Activated CD4-positive, alpha-beta memory T cell treated with anti-CD3 and anti-CD28 coated beads, Interleukin-2, amount 10 ng/mL, durations not matched to agents 7 days and 5 days (primary cell): ENCODE results near the gene ELFN1. TPM values are rescaled to one million over a fixed set of nuclear protein-coding genes. Genes with fewer than 3 reads are reported as not detected.
"Not testable (repeated sequence)": the region's sequence is repeated elsewhere in the genome, so short reads cannot be mapped to it uniquely, and the experiment has no call there.

Source experiments
- CTCF ChIA-PET: fragments of 350-600 bp; sonication (Branson Sonifier 250); formaldehyde crosslinking; loops from one replicate; lab custom pipeline; 2021; ENCODE audit warnings: antibody characterized with exemption, inconsistent platforms; lab: Charles Lee
- POLR2A ChIA-PET: fragments of 350-600 bp; sonication (Branson Sonifier 250); formaldehyde crosslinking; loops from one replicate; lab custom pipeline; 2021; ENCODE audit warnings: antibody characterized with exemption; lab: Charles Lee
- DNase-seq: peaks from one replicate; pipeline ENCODE4 v3.0.0-alpha.2; 2020
- H3K27ac Mint-ChIP-seq: one replicate; pipeline ENCODE4 v1.8.0; 2021; ENCODE audit warnings: mild to moderate bottlenecking, mixed read lengths
- H3K27me3 Mint-ChIP-seq: one replicate; pipeline ENCODE4 v1.8.0; 2021; ENCODE audit warnings: mixed read lengths
- H3K36me3 Mint-ChIP-seq: one replicate; pipeline ENCODE4 v1.8.0; 2021; ENCODE audit warnings: low read depth, mixed read lengths
- H3K4me1 Mint-ChIP-seq: one replicate; pipeline ENCODE4 v1.8.0; 2021; ENCODE audit warnings: mixed read lengths
- H3K4me3 Mint-ChIP-seq: one replicate; pipeline ENCODE4 v1.8.0; 2021; ENCODE audit warnings: mild to moderate bottlenecking, mixed read lengths
- H3K9me3 Mint-ChIP-seq: one replicate; pipeline ENCODE4 v1.8.0; 2021; ENCODE audit warnings: mixed read lengths
- total RNA-seq, 2 experiments: library from RNA; stranded (reverse); gene quantifications; one replicate each; pipeline ENCODE4 v1.2.3, GENCODE V29; 2021

The ELFN1 gene
- total RNA-seq, 2 experiments from 2014 or later, result 0.08 TPM; not detected in 1

- Mint-ChIP-seq H3K27ac (no peak overlapping the region), H3K36me3 (peaks cover 3% of the 10 kb centered on the region), H3K4me1 (no peaks in the 10 kb centered on the region), H3K27me3 (no peaks in the 10 kb centered on the region), H3K4me3 (no peak overlapping the region), H3K9me3 (peaks cover 13% of the 10 kb centered on the region)
- POLR2A ChIA-PET, result no interaction called here
- DNase-seq, result no peak
- CTCF ChIA-PET, result no interaction called here
These were observed 40.9 kb downstream of the ELFN1 start for GRCh38 chr7:1710936-1711335.

GRCh38 chr7:1712907-1713501 is 42.9 kb downstream of the ELFN1 start:
- no peak overlapping the region for H3K27ac Mint-ChIP-seq
- no peak for DNase-seq
- H3K27me3 Mint-ChIP-seq, result no peaks in the 10 kb centered on the region
- ChIA-PET POLR2A (no interaction called here), CTCF (no interaction called here)
- H3K4me1 Mint-ChIP-seq, result peaks cover 8% of the 10 kb centered on the region
- H3K9me3 Mint-ChIP-seq, result peaks cover 15% of the 10 kb centered on the region
- H3K36me3 Mint-ChIP-seq, result peaks cover 3% of the 10 kb centered on the region
- H3K4me3 Mint-ChIP-seq, result no peak overlapping the region

GRCh38 chr7:1713502-1714484 is 43.7 kb downstream of the ELFN1 start:
- POLR2A ChIA-PET, result no interaction called here
- H3K9me3 Mint-ChIP-seq, result peaks cover 20% of the 10 kb centered on the region
- DNase-seq, result no peak
- no peak overlapping the region for H3K27ac Mint-ChIP-seq
- peaks cover 8% of the 10 kb centered on the region for H3K4me1 Mint-ChIP-seq
- CTCF ChIA-PET, result interaction anchor here (1.3 kb wide), 1 partner anchor 10 kb away, joined by 3 read pairs; no protein-coding TSS in a partner anchor
- H3K36me3 Mint-ChIP-seq, result peaks cover 3% of the 10 kb centered on the region
- H3K27me3 Mint-ChIP-seq, result no peaks in the 10 kb centered on the region
- H3K4me3 Mint-ChIP-seq, result no peak overlapping the region

GRCh38 chr7:1714583-1715330 is 44.7 kb downstream of the ELFN1 start:
- H3K27me3 Mint-ChIP-seq, result no peaks in the 10 kb centered on the region
- peaks cover 8% of the 10 kb centered on the region for H3K4me1 Mint-ChIP-seq
- no peak overlapping the region for H3K4me3 Mint-ChIP-seq
- no peak for DNase-seq
- ChIA-PET CTCF (interaction anchor here (1.3 kb wide), 1 partner anchor 11 kb away, joined by 3 read pairs; no protein-coding TSS in a partner anchor), POLR2A (no interaction called here)
- H3K27ac Mint-ChIP-seq, result no peak overlapping the region
- H3K36me3 Mint-ChIP-seq, result peaks cover 2% of the 10 kb centered on the region
- peaks cover 14% of the 10 kb centered on the region for H3K9me3 Mint-ChIP-seq

- no peak for DNase-seq
- ChIA-PET POLR2A (no interaction called here), CTCF (interaction anchor here (1.3 kb wide), 1 partner anchor 12 kb away, joined by 3 read pairs; no protein-coding TSS in a partner anchor)
- Mint-ChIP-seq H3K4me3 (no peak overlapping the region), H3K27ac (no peak overlapping the region), H3K4me1 (peaks cover 8% of the 10 kb centered on the region), H3K9me3 (peaks cover 10% of the 10 kb centered on the region), H3K36me3 (no peaks in the 10 kb centered on the region), H3K27me3 (no peaks in the 10 kb centered on the region)
These were observed 45.2 kb downstream of the ELFN1 start for GRCh38 chr7:1715331-1715625.

GRCh38 chr7:1715671-1716074 is 45.6 kb downstream of the ELFN1 start:
- H3K27me3 Mint-ChIP-seq, result no peaks in the 10 kb centered on the region
- peaks cover 8% of the 10 kb centered on the region for H3K4me1 Mint-ChIP-seq
- no peak overlapping the region for H3K27ac Mint-ChIP-seq
- DNase-seq, result no peak
- ChIA-PET CTCF (no interaction called here), POLR2A (no interaction called here)
- no peaks in the 10 kb centered on the region for H3K36me3 Mint-ChIP-seq
- no peak overlapping the region for H3K4me3 Mint-ChIP-seq
- peaks cover 8% of the 10 kb centered on the region for H3K9me3 Mint-ChIP-seq

- H3K27ac Mint-ChIP-seq, result no peak overlapping the region
- POLR2A ChIA-PET, result no interaction called here
- H3K27me3 Mint-ChIP-seq, result no peaks in the 10 kb centered on the region
- CTCF ChIA-PET, result no interaction called here
- peaks cover 8% of the 10 kb centered on the region for H3K4me1 Mint-ChIP-seq
- no peaks in the 10 kb centered on the region for H3K36me3 Mint-ChIP-seq
- H3K4me3 Mint-ChIP-seq, result no peak overlapping the region
- DNase-seq, result no peak
- H3K9me3 Mint-ChIP-seq, result peaks cover 7% of the 10 kb centered on the region
These were observed 46.4 kb downstream of the ELFN1 start for GRCh38 chr7:1716263-1717094.

GRCh38 chr7:1717095-1717483 is 47.0 kb downstream of the ELFN1 start:
- H3K9me3 Mint-ChIP-seq, result peaks cover 7% of the 10 kb centered on the region
- CTCF ChIA-PET, result no interaction called here

GRCh38 chr7:1717903-1718676 is 48.0 kb downstream of the ELFN1 start:
- peaks cover 8% of the 10 kb centered on the region for H3K4me1 Mint-ChIP-seq
- peaks cover 7% of the 10 kb centered on the region for H3K9me3 Mint-ChIP-seq
- H3K27me3 Mint-ChIP-seq, result no peaks in the 10 kb centered on the region
- DNase-seq, result no peak
- H3K4me3 Mint-ChIP-seq, result no peak overlapping the region
- no peaks in the 10 kb centered on the region for H3K36me3 Mint-ChIP-seq
- ChIA-PET POLR2A (no interaction called here), CTCF (no interaction called here)
- no peak overlapping the region for H3K27ac Mint-ChIP-seq

More at GRCh38 chr7:1717095-1717483, 47.0 kb downstream of the ELFN1 start:
- peak; percentile 22 for DNase-seq
- Mint-ChIP-seq H3K36me3 (no peaks in the 10 kb centered on the region), H3K27ac (no peak overlapping the region), H3K4me3 (no peak overlapping the region), H3K4me1 (peaks cover 8% of the 10 kb centered on the region), H3K27me3 (no peaks in the 10 kb centered on the region)
- POLR2A ChIA-PET, result no interaction called here

GRCh38 chr7:1718850-1719249 is 48.8 kb downstream of the ELFN1 start:
- CTCF ChIA-PET, H3K27ac Mint-ChIP-seq, DNase-seq, H3K4me3 Mint-ChIP-seq, H3K27me3 Mint-ChIP-seq, H3K36me3 Mint-ChIP-seq, H3K4me1 Mint-ChIP-seq, H3K9me3 Mint-ChIP-seq, POLR2A ChIA-PET: not testable (repeated sequence)

GRCh38 chr7:1719256-1719655 is 49.2 kb downstream of the ELFN1 start:
- H3K4me1 Mint-ChIP-seq, CTCF ChIA-PET: not testable (repeated sequence)

GRCh38 chr7:1719913-1720312 is 49.8 kb downstream of the ELFN1 start:
- H3K4me3 Mint-ChIP-seq, result no peak overlapping the region
- ChIA-PET CTCF (no interaction called here), POLR2A (no interaction called here)
- H3K36me3 Mint-ChIP-seq, result no peaks in the 10 kb centered on the region
- DNase-seq, result no peak
- no peak overlapping the region for H3K27ac Mint-ChIP-seq
- H3K4me1 Mint-ChIP-seq, result peaks cover 8% of the 10 kb centered on the region
- H3K9me3 Mint-ChIP-seq, result peaks cover 7% of the 10 kb centered on the region
- no peaks in the 10 kb centered on the region for H3K27me3 Mint-ChIP-seq

More at GRCh38 chr7:1719256-1719655, 49.2 kb downstream of the ELFN1 start:
- H3K27me3 Mint-ChIP-seq, H3K36me3 Mint-ChIP-seq, POLR2A ChIA-PET, H3K4me3 Mint-ChIP-seq, DNase-seq, H3K9me3 Mint-ChIP-seq, H3K27ac Mint-ChIP-seq: not testable (repeated sequence)
